A549 treated with dexamethasone at 1 μM for 4 hours (cell line): ENCODE measurements around the gene FIGLA. TPM values are rescaled to one million over a fixed set of nuclear protein-coding genes. Genes with fewer than 3 reads are reported as not detected.

ENCODE experiments used
- total RNA-seq: library from RNA; stranded (reverse); fragments of 200-300 nt; extraction: Qiagen RNA extraction; gene quantifications from 5 replicates; pipeline ENCODE4 v1.2.3, GENCODE V29; 2022

The FIGLA gene
- not detected in 5 replicates for total RNA-seq

GRCh38 chr2:70790136-70790828 lies at the start of gene FIGLA:
TSS of gene FIGLA (minus strand) at chr2:70790643. CDS start at chr2:70790638, 5 bp downstream.

GRCh38 chr2:70835643-70836042 lies 45.2 kb upstream of the FIGLA start, which contains the start of gene CD207:
TSS of gene CD207 (minus strand) at chr2:70835816. CDS start at chr2:70835776, 40 bp downstream.

GRCh38 chr2:70820499-70820898 lies 30.1 kb upstream of the FIGLA start, which contains the start of gene CLEC4F:
TSS of gene CLEC4F (minus strand) at chr2:70820599. CDS start at chr2:70820523, 76 bp downstream.

GRCh38 chr2:70767699-70768589 lies 22.5 kb downstream of the FIGLA start, which contains the start of gene ADD2:
TSS of gene ADD2 (minus strand) at chr2:70768200. CDS start at chr2:70706408, 61,792 bp downstream.

Other genes starting within 250 kb of the FIGLA start
- gene TGFA, start 236.8 kb downstream of the FIGLA start, total RNA-seq: 4.4 to 8.2 TPM (median 4.9 TPM) in 5 replicates
- 22.0 to 35.0 TPM (median 30.8 TPM) in 5 replicates for gene ADD2, start 22.4 kb downstream of the FIGLA start, total RNA-seq
- gene CLEC4F, start 30.0 kb upstream of the FIGLA start, total RNA-seq: not detected in 5 replicates
- gene CD207, start 45.2 kb upstream of the FIGLA start, total RNA-seq: 0.05 to 0.08 TPM (median 0.07 TPM) in 3 of 5 replicates, not detected in the others
- gene VAX2, start 109.9 kb upstream of the FIGLA start, total RNA-seq: 3.1 to 5.4 TPM (median 3.7 TPM) in 5 replicates
- 1.2 to 2.4 TPM (median 1.8 TPM) in 5 replicates for gene ATP6V1B1, start 145.3 kb upstream of the FIGLA start, total RNA-seq
- 0.11 to 0.28 TPM (median 0.20 TPM) in 4 of 5 replicates, not detected in the other for gene ANKRD53, start 188.0 kb upstream of the FIGLA start, total RNA-seq
- gene TEX261, start 204.2 kb upstream of the FIGLA start, total RNA-seq: 72.3 to 89.4 TPM (median 86.6 TPM) in 5 replicates